NCI-H1092 treated with DMSO at 0.1 percent for 48 hours (cell line): ENCODE data around the gene LY6G5C.

Source experiments
- DNase-seq: peaks from one replicate; lab custom pipeline; 2025; lab: John Stamatoyannopoulos, UW

LY6G5C gene

DNA sequence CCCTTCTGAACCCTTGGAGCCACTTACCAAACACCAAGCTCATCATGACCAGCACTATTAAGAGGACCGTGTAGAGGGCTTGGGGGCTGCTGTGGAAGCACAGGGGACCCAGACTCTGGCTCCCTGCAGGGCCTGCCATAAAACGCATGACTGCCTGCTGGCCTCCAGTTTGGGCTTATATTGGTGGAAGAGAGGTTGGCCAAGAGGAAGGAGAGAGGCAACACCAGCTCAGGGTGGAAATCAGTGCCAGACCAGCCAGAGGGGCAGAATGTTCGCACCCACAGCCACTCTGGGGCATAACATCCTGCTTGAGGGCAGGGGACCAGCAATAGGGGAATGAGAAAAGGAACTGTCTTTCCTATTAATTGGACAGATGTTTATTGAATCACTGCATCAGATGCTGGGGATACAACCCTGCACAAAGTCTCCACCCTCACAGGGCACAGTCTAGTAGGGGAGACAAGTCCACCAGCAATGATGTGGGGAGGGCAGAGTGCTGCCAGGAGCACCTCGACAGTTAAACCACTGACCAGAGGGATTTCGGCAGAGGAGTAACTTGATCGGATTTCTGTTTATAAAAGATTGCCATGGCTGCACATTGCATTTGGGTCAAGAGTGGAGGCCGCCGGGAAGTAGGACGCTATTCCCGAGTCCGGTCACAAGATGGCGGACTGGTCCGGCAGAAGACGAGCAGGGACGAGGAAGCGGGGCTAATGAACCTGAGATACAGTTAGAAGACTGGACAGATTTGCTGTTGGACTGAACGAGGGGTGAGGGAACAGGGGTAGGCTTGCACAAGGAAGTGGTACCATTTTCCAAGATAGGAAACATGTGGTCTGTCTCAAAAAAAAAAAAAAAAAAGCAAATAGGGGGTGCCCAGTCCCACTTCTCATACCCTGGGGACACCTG lies at the start of gene LY6G5C:
LY6G5C (minus strand) TSS at position 842 of the 909 bp plus-strand sequence; CDS start at position 148, 694 bp downstream.
- peak; percentile 76 for DNase-seq

- DNase-seq: peak; percentile 16
Observed at GRCh38 chr6:31729979-31730630, 49.2 kb upstream of the LY6G5C start.

DNA sequence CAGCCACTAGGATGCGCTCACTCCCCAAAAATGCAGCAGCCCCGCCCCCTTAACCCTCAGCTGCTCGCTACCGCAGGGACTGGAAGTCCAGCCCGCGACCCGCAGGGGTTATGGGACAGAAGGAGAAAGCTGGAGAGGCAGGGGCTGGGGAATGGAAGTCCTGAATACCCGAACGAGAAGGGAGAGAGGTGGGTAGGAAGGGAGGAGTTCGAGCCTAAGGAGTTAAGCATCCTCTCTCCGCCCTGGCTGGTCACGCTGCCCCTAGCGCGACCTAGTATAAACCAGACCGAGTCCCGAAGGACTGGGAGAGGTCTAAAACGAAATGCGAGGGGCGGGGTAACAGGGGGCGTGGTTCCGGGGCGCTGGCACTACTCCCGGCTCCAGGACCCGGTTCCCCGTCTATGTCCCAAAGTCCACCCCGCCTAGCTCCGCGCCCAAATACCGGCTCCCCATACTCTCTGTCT lies 48.7 kb upstream of the LY6G5C start:
- DNase-seq: peak; percentile 49

GRCh38 chr6:31728767-31729514 lies 48.1 kb upstream of the LY6G5C start, which contains the start of gene DDAH2:
Gene DDAH2 (minus strand): TSS chr6:31729299. CDS start chr6:31729161, 138 bp downstream.
- no peak for DNase-seq

DNA sequence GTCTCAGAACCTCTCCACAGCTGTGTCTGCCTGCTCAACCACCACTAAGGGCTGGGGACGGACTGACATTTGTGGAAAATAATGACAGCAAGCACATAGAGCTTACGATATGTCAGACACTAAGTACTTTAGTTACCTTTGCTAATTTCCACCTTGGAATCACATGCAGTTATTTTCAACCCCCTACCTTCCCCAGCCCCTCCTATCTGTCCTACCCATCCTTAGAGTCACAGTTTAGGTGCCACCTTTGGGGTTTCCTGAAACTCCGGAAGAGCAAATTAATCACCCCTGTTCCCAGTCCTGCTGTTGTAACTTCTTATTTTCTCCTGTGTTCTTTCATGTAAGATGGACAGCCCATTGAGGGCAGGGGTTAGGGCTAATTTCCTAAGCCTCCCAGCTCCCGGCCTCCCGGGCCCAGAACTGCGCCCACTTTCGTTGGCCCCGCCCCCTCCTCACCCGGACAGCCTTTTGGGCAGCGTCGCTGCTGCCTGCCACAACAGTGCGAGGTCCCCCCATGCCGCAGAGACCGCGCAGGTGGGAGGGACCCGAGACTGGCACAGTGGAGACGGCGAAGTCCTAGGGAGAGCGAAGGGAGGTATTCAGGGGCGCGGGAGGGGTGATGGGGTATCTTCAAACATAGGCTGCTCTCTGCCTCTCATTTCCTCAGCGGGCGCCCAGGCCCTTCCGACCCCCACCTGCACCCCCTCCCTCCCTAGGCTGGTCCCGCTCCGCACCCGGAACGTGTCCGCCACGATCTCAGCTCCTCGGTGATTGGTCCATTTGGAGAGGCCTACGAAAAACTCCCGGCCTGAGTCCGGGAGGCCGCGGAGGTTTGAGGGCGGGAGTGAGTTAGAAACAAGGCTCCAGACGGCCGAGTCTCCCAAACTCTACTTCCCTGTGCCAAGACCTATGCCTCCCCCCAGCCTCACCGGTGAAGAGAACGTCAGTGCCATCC lies 47.1 kb upstream of the LY6G5C start:
- DNase-seq: no peak

- no peak for DNase-seq
Observed at GRCh38 chr6:31727034-31727716, 46.3 kb upstream of the LY6G5C start.

DNA sequence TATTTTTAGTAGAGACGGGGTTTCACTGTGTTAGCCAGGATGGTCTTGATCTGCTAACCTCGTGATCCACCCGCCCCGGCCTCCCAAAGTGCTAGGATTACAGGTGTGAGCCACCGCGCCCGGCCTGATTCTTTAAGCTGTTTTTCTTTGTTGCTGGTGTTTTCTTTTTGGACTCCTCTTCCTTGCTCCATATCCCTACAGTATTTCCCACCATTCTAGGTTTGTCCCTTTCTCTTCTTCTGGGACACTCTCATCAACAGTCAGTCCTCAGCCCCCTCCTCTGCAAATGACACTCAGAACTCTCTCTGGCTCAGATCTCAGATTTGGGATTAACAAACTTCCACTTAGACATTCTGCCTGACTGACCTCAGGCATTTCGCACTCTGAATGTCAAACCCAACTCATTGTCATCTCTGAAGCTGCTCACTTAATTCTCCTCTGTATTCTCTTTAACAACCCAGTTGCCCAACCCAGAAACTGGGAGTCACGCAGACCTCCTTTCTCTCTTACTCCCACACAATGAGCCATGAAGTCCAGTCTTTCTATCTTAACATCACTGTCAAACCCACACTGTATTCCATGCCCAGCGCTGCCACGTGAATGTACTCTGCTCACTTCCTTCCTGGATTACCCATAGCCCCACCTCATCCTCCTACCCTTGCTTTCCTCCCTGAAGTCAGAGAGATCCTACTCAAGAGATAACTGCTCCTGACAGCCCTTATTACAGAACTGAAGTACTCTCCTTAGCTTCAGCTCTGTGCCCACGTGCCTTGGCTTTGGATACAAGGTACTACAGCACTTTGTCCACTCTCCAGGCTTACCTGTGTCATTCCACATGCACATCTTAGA lies 44.9 kb upstream of the LY6G5C start:
- DNase-seq: no peak

- no peak for DNase-seq
Observed at GRCh38 chr6:31723980-31724691, 43.3 kb upstream of the LY6G5C start.

GRCh38 chr6:31723245-31723979 lies 42.5 kb upstream of the LY6G5C start, which contains the start of gene MPIG6B:
Gene MPIG6B (plus strand): TSS chr6:31723373. CDS start chr6:31723384, 11 bp downstream.
- DNase-seq: no peak

GRCh38 chr6:31722173-31722572 lies 41.3 kb upstream of the LY6G5C start:
- DNase-seq: no peak

- DNase-seq: no peak
Observed at GRCh38 chr6:31721351-31722020, 40.6 kb upstream of the LY6G5C start, which contains the start of gene LY6G6C. Gene LY6G6C (minus strand): TSS chr6:31721746. CDS start chr6:31721679, 67 bp downstream.

GRCh38 chr6:31720196-31720770 lies 39.4 kb upstream of the LY6G5C start:
- no peak for DNase-seq

DNA sequence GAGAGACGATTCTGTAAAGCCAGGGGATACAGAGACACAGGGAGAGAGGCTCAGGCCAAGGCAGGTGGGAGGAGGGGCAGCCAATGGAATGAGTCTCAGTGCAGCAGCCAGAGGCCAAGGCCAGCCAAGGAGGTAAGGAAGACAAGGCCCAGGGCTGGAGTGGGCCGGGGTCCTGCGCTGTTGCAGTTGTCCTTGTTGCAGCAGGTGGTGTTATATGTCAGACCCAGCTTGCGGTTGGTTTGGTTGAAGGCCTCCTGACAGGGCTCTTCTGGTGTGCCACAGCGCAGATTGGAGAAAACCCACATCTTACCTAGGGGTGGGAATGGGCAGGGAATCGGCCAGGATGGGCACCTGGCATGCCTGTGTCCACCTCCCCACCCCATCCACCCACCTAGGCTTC lies 38.1 kb upstream of the LY6G5C start:
- DNase-seq: no peak

- DNase-seq: no peak
Observed at GRCh38 chr6:31718265-31718664, 37.4 kb upstream of the LY6G5C start.

DNA sequence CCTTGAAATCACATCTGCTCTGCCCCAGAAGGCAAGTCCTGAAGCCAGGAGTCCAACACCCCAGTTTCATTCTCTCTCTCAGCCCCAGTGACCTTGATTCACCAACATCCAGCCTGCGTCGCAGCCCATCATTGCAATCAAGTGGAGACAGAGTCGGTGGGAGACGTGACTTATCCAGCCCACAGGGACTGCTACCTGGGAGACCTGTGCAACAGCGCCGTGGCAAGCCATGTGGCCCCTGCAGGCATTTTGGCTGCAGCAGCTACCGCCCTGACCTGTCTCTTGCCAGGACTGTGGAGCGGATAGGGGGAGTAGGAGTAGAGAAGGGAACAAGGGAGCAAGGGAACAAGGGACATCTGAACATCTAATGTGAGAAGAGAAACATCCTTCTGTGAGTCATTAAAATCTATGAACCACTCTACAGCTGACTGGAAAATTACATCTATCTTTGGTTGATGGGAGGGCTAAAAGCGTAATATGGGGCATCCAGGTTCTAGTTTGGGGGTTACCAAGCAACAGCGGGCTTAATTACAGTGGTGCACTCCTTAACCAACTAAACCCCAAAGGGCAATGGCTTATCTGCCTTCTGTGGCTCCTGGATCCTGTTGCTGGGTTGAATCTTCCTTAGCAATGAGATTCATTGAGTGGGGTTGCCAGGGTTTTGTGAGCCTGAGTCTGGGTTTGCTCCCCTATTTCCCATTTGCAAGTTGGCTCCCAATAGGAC lies 36.8 kb upstream of the LY6G5C start:
- DNase-seq: no peak
